Measurements from ENCODE around the gene SUPT20H.

GRCh38 chr13:37075164-37075563 lies 15.7 kb upstream of the SUPT20H start:
- no peak for TF ChIP-seq CTCF (conservative IDR thresholded peaks at IDR 0.05; ENCODE audit: low read depth, low read length)
- TF ChIP-seq EZH2 (IDR thresholded peaks at IDR 0.05; ENCODE audit: low read length, unreplicated experiment): no peak
